GM21576 (cell line): ENCODE results near the gene BANF2.

Source experiments
- ATAC-seq: cut with Tn5 transposase; IDR thresholded peaks from one replicate; pipeline ENCODE4 v1.9.1; 2021; ENCODE audit warnings: mild to moderate bottlenecking, moderate library complexity; ENCODE audit not compliant: unreplicated experiment

BANF2 gene

GRCh38 chr20:17708675-17709360, 9.1 kb downstream of the BANF2 start:
- no peak for ATAC-seq

- no peak for ATAC-seq
Measured at GRCh38 chr20:17709361-17710293, 9.9 kb downstream of the BANF2 start.

GRCh38 chr20:17710379-17711266, 10.9 kb downstream of the BANF2 start:
- ATAC-seq = no peak

GRCh38 chr20:17711267-17711627, 11.5 kb downstream of the BANF2 start:
- ATAC-seq = no peak

GRCh38 chr20:17712201-17712600, 12.4 kb downstream of the BANF2 start:
- ATAC-seq = no peak

GRCh38 chr20:17712708-17713107, 12.9 kb downstream of the BANF2 start:
- no peak for ATAC-seq

GRCh38 chr20:17714597-17714996, 14.8 kb downstream of the BANF2 start:
- no peak for ATAC-seq

- ATAC-seq = no peak
Measured at GRCh38 chr20:17715075-17715474, 15.3 kb downstream of the BANF2 start.

- no peak for ATAC-seq
Measured at GRCh38 chr20:17716331-17716730, 16.6 kb downstream of the BANF2 start.

- ATAC-seq = no peak
Measured at GRCh38 chr20:17720755-17721154, 21.0 kb downstream of the BANF2 start.

- ATAC-seq = no peak
Measured at GRCh38 chr20:17721802-17722486, 22.2 kb downstream of the BANF2 start.

GRCh38 chr20:17722493-17723300, 22.9 kb downstream of the BANF2 start:
- ATAC-seq = no peak

- no peak for ATAC-seq
Measured at GRCh38 chr20:17723301-17723691, 23.5 kb downstream of the BANF2 start.

- no peak for ATAC-seq
Measured at GRCh38 chr20:17725094-17725835, 25.5 kb downstream of the BANF2 start.

GRCh38 chr20:17726902-17727301, 27.1 kb downstream of the BANF2 start:
- ATAC-seq = no peak

GRCh38 chr20:17727351-17727750, 27.6 kb downstream of the BANF2 start:
- no peak for ATAC-seq

GRCh38 chr20:17728074-17728473, 28.3 kb downstream of the BANF2 start:
- no peak for ATAC-seq

- ATAC-seq = no peak
Measured at GRCh38 chr20:17730071-17730470, 30.3 kb downstream of the BANF2 start.

GRCh38 chr20:17731233-17731632, 31.5 kb downstream of the BANF2 start:
- ATAC-seq = no peak
